ENCODE measurements around the gene CNTNAP4.

CNTNAP4 gene

DNA sequence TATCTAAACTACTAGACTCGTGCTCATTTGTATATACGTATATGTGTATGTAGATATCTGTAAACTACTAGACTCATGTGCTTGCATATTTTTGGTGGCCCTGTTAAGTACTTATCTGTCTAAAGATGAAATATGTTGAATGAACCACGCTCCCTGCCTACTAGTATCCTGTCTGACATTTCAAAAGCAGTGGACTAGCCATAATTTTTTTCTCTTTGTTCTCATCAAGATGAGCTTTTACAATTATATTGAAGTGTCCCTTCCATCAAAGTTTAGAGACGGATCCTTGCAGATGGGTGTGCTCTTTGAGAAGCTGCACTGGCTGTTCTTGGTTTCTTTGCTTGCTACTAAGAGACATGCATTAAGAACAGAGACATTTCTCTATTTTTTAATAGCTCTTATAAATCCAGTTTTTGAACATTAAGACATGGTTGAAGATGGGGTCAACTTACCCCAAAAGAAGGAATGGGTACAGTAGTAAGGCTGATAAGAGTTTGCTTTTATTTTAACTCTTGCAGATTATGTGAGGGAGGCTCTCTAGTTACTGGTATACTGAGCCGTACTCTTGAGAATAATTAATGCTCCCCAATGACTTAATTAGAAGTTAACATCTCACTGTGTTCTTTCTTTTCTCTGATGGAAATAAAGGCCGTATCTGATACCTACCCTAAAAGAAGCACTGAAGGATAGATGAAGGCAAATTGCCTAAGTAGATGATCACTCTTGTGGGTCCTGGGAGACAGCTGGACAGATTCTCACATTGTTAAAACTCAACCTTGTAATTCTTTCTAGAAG lies 3.4 kb downstream of the CNTNAP4 start:
- TF ChIP-seq REST (IDR thresholded peaks at IDR 0.05; ENCODE audit: insufficient read depth in 1 of 2, low read depth in 2 of 2, low read length in 2 of 2) (no peak), TAF1 (IDR thresholded peaks at IDR 0.05; ENCODE audit: borderline replicate concordance, insufficient read depth, low read length) (no peak), SIN3A (IDR thresholded peaks at IDR 0.05; ENCODE audit: borderline replicate concordance, insufficient read depth, low read length) (no peak), FOXP2 (optimal IDR thresholded peaks at IDR 0.05; ENCODE audit: borderline replicate concordance, extremely low read depth, extremely low read length, insufficient read depth) (no peak), POLR2AphosphoS5 (IDR thresholded peaks at IDR 0.05; ENCODE audit: low read depth, low read length) (no peak)

- TF ChIP-seq REST (IDR thresholded peaks at IDR 0.05; ENCODE audit: insufficient read depth in 1 of 2, low read depth in 2 of 2, low read length in 2 of 2), result no peak
- no peak for TF ChIP-seq POLR2AphosphoS5 (IDR thresholded peaks at IDR 0.05; ENCODE audit: low read depth, low read length)
- no peak for TF ChIP-seq SIN3A (IDR thresholded peaks at IDR 0.05; ENCODE audit: borderline replicate concordance, insufficient read depth, low read length)
- no peak for TF ChIP-seq TAF1 (IDR thresholded peaks at IDR 0.05; ENCODE audit: borderline replicate concordance, insufficient read depth, low read length)
These were observed 10.3 kb downstream of the CNTNAP4 start for GRCh38 chr16:76287466-76287865.

GRCh38 chr16:76292218-76292617 lies 15.0 kb downstream of the CNTNAP4 start:
- TF ChIP-seq TAF1 (IDR thresholded peaks at IDR 0.05; ENCODE audit: borderline replicate concordance, insufficient read depth, low read length), result no peak
- no peak for TF ChIP-seq FOXP2 (optimal IDR thresholded peaks at IDR 0.05; ENCODE audit: borderline replicate concordance, extremely low read depth, extremely low read length, insufficient read depth)
- TF ChIP-seq POLR2AphosphoS5 (IDR thresholded peaks at IDR 0.05; ENCODE audit: low read depth, low read length), result no peak

DNA sequence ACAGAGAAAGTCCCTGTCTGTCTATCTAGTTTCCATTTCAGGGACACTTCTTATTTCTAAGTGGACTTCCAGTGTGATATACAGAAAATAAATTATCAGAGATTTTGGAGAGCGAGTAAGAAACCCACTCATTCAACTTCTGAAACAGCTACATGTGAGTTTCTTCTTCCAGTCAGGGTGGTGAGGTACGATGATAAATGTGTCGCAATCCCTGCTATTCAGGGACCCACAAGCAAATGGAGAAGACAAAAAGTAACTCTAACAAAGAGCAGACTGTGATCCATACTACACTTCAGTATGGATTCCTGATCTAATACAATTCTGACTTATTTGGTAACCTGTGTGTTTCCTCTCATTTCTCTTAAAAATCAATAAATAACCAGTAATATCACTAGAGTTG lies 16.8 kb downstream of the CNTNAP4 start:
- no peak for TF ChIP-seq SIN3A (IDR thresholded peaks at IDR 0.05; ENCODE audit: borderline replicate concordance, insufficient read depth, low read length)
- TF ChIP-seq TAF1 (IDR thresholded peaks at IDR 0.05; ENCODE audit: borderline replicate concordance, insufficient read depth, low read length), result no peak
- TF ChIP-seq REST (IDR thresholded peaks at IDR 0.05; ENCODE audit: insufficient read depth in 1 of 2, low read depth in 2 of 2, low read length in 2 of 2), result no peak
- no peak for TF ChIP-seq FOXP2 (optimal IDR thresholded peaks at IDR 0.05; ENCODE audit: borderline replicate concordance, extremely low read depth, extremely low read length, insufficient read depth)
- TF ChIP-seq POLR2AphosphoS5 (IDR thresholded peaks at IDR 0.05; ENCODE audit: low read depth, low read length), result no peak

GRCh38 chr16:76294396-76295214 lies 17.4 kb downstream of the CNTNAP4 start:
- TF ChIP-seq TAF1 (IDR thresholded peaks at IDR 0.05; ENCODE audit: borderline replicate concordance, insufficient read depth, low read length) (no peak), REST (IDR thresholded peaks at IDR 0.05; ENCODE audit: insufficient read depth in 1 of 2, low read depth in 2 of 2, low read length in 2 of 2) (no peak), SIN3A (IDR thresholded peaks at IDR 0.05; ENCODE audit: borderline replicate concordance, insufficient read depth, low read length) (no peak), FOXP2 (optimal IDR thresholded peaks at IDR 0.05; ENCODE audit: borderline replicate concordance, extremely low read depth, extremely low read length, insufficient read depth) (no peak), POLR2AphosphoS5 (IDR thresholded peaks at IDR 0.05; ENCODE audit: low read depth, low read length) (no peak)
